Loucy (cell line): ENCODE measurements around the gene ZNF319.

ENCODE experiments used
- H2AFZ ChIP-seq: fragments of 200-600 bp; sonication (generic); 2 replicates; pipeline ENCODE4 v1.6.0; 2016; ENCODE audit warnings: antibody characterized with exemption, mild to moderate bottlenecking, low read length, moderate library complexity
- H3F3A ChIP-seq: fragments of 200-600 bp; 2 replicates; pipeline ENCODE4 v1.6.0; 2016; ENCODE audit warnings: antibody characterized with exemption, low read depth, mild to moderate bottlenecking
- H3K27me3 ChIP-seq: fragments of 200-600 bp; sonication (generic); 2 replicates; pipeline ENCODE4 v1.6.1; 2014; ENCODE audit warnings: low read length, mild to moderate bottlenecking; ENCODE audit not compliant: insufficient read depth, poor library complexity, severe bottlenecking
- H3K36me3 ChIP-seq: fragments of 200-600 bp; sonication (generic); 2 replicates; pipeline ENCODE4 v1.6.1; 2016; ENCODE audit warnings: low read length; ENCODE audit not compliant: insufficient read depth
- H3K4me1 ChIP-seq: fragments of 200-600 bp; sonication (generic); 2 replicates; pipeline ENCODE4 v1.5.1; 2014; ENCODE audit warnings: low read length, mild to moderate bottlenecking; ENCODE audit not compliant: insufficient read depth, poor library complexity, severe bottlenecking
- H3K4me2 ChIP-seq: fragments of 200-600 bp; sonication (generic); 2 replicates; pipeline ENCODE4 v1.6.0; 2014; ENCODE audit warnings: antibody characterized with exemption, low read length, low read depth, mild to moderate bottlenecking; ENCODE audit not compliant: poor library complexity, severe bottlenecking
- H3K4me3 ChIP-seq: fragments of 200-600 bp; sonication (generic); 2 replicates; pipeline ENCODE4 v1.5.1; 2014; ENCODE audit warnings: low read length, mild to moderate bottlenecking, mixed read lengths; ENCODE audit not compliant: poor library complexity, severe bottlenecking
- H3K79me2 ChIP-seq: fragments of 200-600 bp; sonication (generic); 2 replicates; pipeline ENCODE4 v1.6.1; 2014; ENCODE audit warnings: low read length; ENCODE audit not compliant: insufficient read depth
- H3K9ac ChIP-seq: fragments of 200-600 bp; sonication (generic); 2 replicates; pipeline ENCODE4 v1.6.0; 2014; ENCODE audit warnings: mild to moderate bottlenecking, low read depth, low read length, moderate library complexity; ENCODE audit not compliant: poor library complexity, severe bottlenecking
- H3K9me2 ChIP-seq: fragments of 200-600 bp; sonication (generic); replicated peaks from 2 replicates; pipeline ENCODE4 v1.6.1; 2016; ENCODE audit warnings: low read depth, low read length, mixed read lengths
- H3K9me3 ChIP-seq: fragments of 200-600 bp; sonication (generic); 2 replicates; pipeline ENCODE4 v1.6.1; 2014; ENCODE audit warnings: mild to moderate bottlenecking, antibody characterized with exemption, low read length, low read depth; ENCODE audit not compliant: insufficient read depth
- H4K20me1 ChIP-seq: fragments of 200-600 bp; sonication (generic); 2 replicates; pipeline ENCODE4 v1.6.0; 2014; ENCODE audit warnings: antibody characterized with exemption, low read length, mild to moderate bottlenecking; ENCODE audit not compliant: insufficient read depth, poor library complexity, severe bottlenecking
- EZH2phosphoT487 ChIP-seq: fragments of 200-600 bp; IDR thresholded peaks from 2 replicates; pipeline ENCODE4 v1.6.1; 2018; ENCODE audit warnings: antibody characterized with exemption, mild to moderate bottlenecking, moderate library complexity, borderline replicate concordance
- TF ChIP-seq, protein P1 (sequence below): fragments of 200-600 bp; sonication (generic); conservative IDR thresholded peaks from 2 replicates; pipeline ENCODE4 v1.5.1; 2014; ENCODE audit warnings: mild to moderate bottlenecking, antibody characterized with exemption, low read length

Gene ZNF319

GRCh38 chr16:57997528-57998265 is 2.8 kb downstream of the ZNF319 start:
- Histone ChIP-seq H2AFZ (no peak overlapping the region), H3K9me3 (no peaks in the 10 kb centered on the region), H3F3A (peaks cover 2% of the 10 kb centered on the region; the same call in 1 of the 2 replicates), H3K9ac (peak overlapping the region; percentile 51), H3K4me2 (peak overlapping the region; percentile 93), H3K4me1 (peaks cover 49% of the 10 kb centered on the region), H3K27me3 (no peaks in the 10 kb centered on the region), H3K79me2 (peaks cover 42% of the 10 kb centered on the region; the same call in 1 of the 2 replicates), H3K4me3 (peak overlapping the region; percentile 87), H3K36me3 (peaks cover 8% of the 10 kb centered on the region; the same call in 1 of the 2 replicates), H3K9me2 (no peaks in the 10 kb centered on the region), H4K20me1 (peaks cover 24% of the 10 kb centered on the region)
- TF ChIP-seq EZH2phosphoT487: no peak
- TF ChIP-seq, protein P1, sequence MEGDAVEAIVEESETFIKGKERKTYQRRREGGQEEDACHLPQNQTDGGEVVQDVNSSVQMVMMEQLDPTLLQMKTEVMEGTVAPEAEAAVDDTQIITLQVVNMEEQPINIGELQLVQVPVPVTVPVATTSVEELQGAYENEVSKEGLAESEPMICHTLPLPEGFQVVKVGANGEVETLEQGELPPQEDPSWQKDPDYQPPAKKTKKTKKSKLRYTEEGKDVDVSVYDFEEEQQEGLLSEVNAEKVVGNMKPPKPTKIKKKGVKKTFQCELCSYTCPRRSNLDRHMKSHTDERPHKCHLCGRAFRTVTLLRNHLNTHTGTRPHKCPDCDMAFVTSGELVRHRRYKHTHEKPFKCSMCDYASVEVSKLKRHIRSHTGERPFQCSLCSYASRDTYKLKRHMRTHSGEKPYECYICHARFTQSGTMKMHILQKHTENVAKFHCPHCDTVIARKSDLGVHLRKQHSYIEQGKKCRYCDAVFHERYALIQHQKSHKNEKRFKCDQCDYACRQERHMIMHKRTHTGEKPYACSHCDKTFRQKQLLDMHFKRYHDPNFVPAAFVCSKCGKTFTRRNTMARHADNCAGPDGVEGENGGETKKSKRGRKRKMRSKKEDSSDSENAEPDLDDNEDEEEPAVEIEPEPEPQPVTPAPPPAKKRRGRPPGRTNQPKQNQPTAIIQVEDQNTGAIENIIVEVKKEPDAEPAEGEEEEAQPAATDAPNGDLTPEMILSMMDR: no peak

DNA sequence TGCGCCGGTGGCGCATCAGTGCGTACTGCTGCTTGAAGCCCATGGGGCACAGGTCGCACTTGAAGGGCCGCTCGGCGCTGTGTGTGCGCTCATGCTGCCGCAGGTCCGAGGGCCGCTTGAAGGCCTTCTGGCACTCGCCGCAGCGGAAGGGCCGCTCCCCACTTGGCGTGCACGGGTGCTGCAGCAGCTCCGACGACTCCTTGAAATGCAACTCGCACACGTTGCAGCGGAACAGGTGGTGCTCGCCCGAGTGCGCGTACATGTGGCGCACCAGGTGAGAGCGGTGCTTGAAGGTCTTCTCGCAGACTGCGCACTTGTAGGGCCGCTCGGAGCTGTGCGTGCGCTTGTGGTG is 3.3 kb downstream of the ZNF319 start:
- no peaks in the 10 kb centered on the region for H3K9me3 ChIP-seq
- no peak overlapping the region for H2AFZ ChIP-seq
- peaks cover 8% of the 10 kb centered on the region; the same call in 1 of the 2 replicates for H3K36me3 ChIP-seq
- H4K20me1 ChIP-seq: peaks cover 24% of the 10 kb centered on the region
- no peak overlapping the region for H3K4me3 ChIP-seq
- H3K4me1 ChIP-seq: peaks cover 46% of the 10 kb centered on the region
- no peaks in the 10 kb centered on the region for H3K9me2 ChIP-seq
- TF ChIP-seq, protein P1: no peak
- TF ChIP-seq EZH2phosphoT487: no peak
- peaks cover 39% of the 10 kb centered on the region; the same call in 1 of the 2 replicates for H3K79me2 ChIP-seq
- H3K4me2 ChIP-seq: no peak overlapping the region
- H3F3A ChIP-seq: peaks cover 2% of the 10 kb centered on the region; the same call in 1 of the 2 replicates
- H3K9ac ChIP-seq: no peak overlapping the region
- no peaks in the 10 kb centered on the region for H3K27me3 ChIP-seq

GRCh38 chr16:57996406-57997175 is 3.9 kb downstream of the ZNF319 start:
- TF ChIP-seq EZH2phosphoT487: no peak
- TF ChIP-seq, protein P1: no peak
- Histone ChIP-seq H4K20me1 (peaks cover 21% of the 10 kb centered on the region), H3K9me2 (no peaks in the 10 kb centered on the region), H2AFZ (no peak overlapping the region), H3K4me1 (peaks cover 40% of the 10 kb centered on the region), H3K79me2 (peaks cover 33% of the 10 kb centered on the region; the same call in 1 of the 2 replicates), H3F3A (peaks cover 2% of the 10 kb centered on the region; the same call in 1 of the 2 replicates), H3K9me3 (no peaks in the 10 kb centered on the region), H3K4me3 (no peak overlapping the region), H3K9ac (no peak overlapping the region), H3K4me2 (no peak overlapping the region), H3K36me3 (peaks cover 8% of the 10 kb centered on the region; the same call in 1 of the 2 replicates), H3K27me3 (no peaks in the 10 kb centered on the region)
